ENCODE measurements around the gene C1QBP. TPM values are rescaled to one million over a fixed set of nuclear protein-coding genes. Genes with fewer than 3 reads are reported as not detected.
"Not testable (repeated sequence)": the region's sequence is repeated elsewhere in the genome, so short reads cannot be mapped to it uniquely, and the experiment has no call there.

Gene C1QBP
- total and polyA plus RNA-seq, 4 donors: 94.9 to 123 (median 112) TPM

- no peak overlapping the region for H3K4me3 ChIP-seq (ENCODE audit: low read depth in 1 of 3, low read length in 3 of 3)
- no peaks in the 10 kb centered on the region for H3K27me3 ChIP-seq (ENCODE audit: control insufficient read depth in 4 of 4, insufficient read depth in 4 of 4, low read length in 3 of 4)
- peaks cover 3 to 52% (median 30%) of the 10 kb centered on the region in 4 donors for H3K36me3 ChIP-seq (ENCODE audit: control insufficient read depth in 4 of 4, insufficient read depth in 3 of 4, low read depth in 1 of 4, low read length in 3 of 4)
- peaks cover 0 to 7% (median 3%) of the 10 kb centered on the region in 4 donors for H3K4me1 ChIP-seq (ENCODE audit: control insufficient read depth in 4 of 4, insufficient read depth in 4 of 4, low read length in 3 of 4)
- WGBS: 97% methylated on average over 6 of the region's 6 CpGs
- DNase-seq (ENCODE audit: low spot score): no peak
- no peak overlapping the region for H3K9ac ChIP-seq (ENCODE audit: low read depth in 1 of 2, low read length in 2 of 2)
- no peaks in the 10 kb centered on the region for H3K9me3 ChIP-seq (ENCODE audit: control insufficient read depth in 4 of 4, low read length in 3 of 4)
- no peak for TF ChIP-seq EGR1 (IDR thresholded peaks at IDR 0.05; ENCODE audit: low read depth in 2 of 2)
- TF ChIP-seq GABPA (IDR thresholded peaks at IDR 0.05 in 1 of 2, conservative IDR thresholded peaks at IDR 0.05 in 1 of 2): no peak
- TF ChIP-seq FOXA1 (IDR thresholded peaks at IDR 0.05): no peak
- TF ChIP-seq TAF1 (conservative IDR thresholded peaks at IDR 0.05): no peak
- TF ChIP-seq, protein P1, sequence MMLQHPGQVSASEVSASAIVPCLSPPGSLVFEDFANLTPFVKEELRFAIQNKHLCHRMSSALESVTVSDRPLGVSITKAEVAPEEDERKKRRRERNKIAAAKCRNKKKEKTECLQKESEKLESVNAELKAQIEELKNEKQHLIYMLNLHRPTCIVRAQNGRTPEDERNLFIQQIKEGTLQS (IDR thresholded peaks at IDR 0.05): no peak
- no peak for TF ChIP-seq HNF4A (conservative IDR thresholded peaks at IDR 0.05)
- no peak for TF ChIP-seq FOXA2 (IDR thresholded peaks at IDR 0.05)
- no peak for TF ChIP-seq CTCF (IDR thresholded peaks at IDR 0.05; ENCODE audit: low read depth, low read length, missing input control)
- TF ChIP-seq NR2F2 (IDR thresholded peaks at IDR 0.05): no peak
- TF ChIP-seq, protein P2, sequence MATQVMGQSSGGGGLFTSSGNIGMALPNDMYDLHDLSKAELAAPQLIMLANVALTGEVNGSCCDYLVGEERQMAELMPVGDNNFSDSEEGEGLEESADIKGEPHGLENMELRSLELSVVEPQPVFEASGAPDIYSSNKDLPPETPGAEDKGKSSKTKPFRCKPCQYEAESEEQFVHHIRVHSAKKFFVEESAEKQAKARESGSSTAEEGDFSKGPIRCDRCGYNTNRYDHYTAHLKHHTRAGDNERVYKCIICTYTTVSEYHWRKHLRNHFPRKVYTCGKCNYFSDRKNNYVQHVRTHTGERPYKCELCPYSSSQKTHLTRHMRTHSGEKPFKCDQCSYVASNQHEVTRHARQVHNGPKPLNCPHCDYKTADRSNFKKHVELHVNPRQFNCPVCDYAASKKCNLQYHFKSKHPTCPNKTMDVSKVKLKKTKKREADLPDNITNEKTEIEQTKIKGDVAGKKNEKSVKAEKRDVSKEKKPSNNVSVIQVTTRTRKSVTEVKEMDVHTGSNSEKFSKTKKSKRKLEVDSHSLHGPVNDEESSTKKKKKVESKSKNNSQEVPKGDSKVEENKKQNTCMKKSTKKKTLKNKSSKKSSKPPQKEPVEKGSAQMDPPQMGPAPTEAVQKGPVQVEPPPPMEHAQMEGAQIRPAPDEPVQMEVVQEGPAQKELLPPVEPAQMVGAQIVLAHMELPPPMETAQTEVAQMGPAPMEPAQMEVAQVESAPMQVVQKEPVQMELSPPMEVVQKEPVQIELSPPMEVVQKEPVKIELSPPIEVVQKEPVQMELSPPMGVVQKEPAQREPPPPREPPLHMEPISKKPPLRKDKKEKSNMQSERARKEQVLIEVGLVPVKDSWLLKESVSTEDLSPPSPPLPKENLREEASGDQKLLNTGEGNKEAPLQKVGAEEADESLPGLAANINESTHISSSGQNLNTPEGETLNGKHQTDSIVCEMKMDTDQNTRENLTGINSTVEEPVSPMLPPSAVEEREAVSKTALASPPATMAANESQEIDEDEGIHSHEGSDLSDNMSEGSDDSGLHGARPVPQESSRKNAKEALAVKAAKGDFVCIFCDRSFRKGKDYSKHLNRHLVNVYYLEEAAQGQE (IDR thresholded peaks at IDR 0.05): no peak
- TF ChIP-seq YY1 (IDR thresholded peaks at IDR 0.05): no peak
- H3K27ac ChIP-seq (ENCODE audit: low read depth in 1 of 2, low read length in 2 of 2): no peak overlapping the region
These were observed 4.8 kb upstream of the C1QBP start for GRCh38 chr17:5443728-5444127.

GRCh38 chr17:5439446-5439764, 450 bp upstream of the C1QBP start:
- H3K27me3 ChIP-seq (ENCODE audit: control insufficient read depth in 4 of 4, insufficient read depth in 4 of 4, low read length in 3 of 4): no peaks in the 10 kb centered on the region
- peak overlapping the region; percentile 1 to 72 for H3K9ac ChIP-seq (ENCODE audit: low read depth in 1 of 2, low read length in 2 of 2)
- peaks cover 0 to 15% (median 11%) of the 10 kb centered on the region in 4 donors for H3K4me1 ChIP-seq (ENCODE audit: control insufficient read depth in 4 of 4, insufficient read depth in 4 of 4, low read length in 3 of 4)
- no peak overlapping the region for H3K4me3 ChIP-seq (ENCODE audit: low read depth in 1 of 3, low read length in 3 of 3)
- WGBS: 19% methylated on average over 1 of the region's 1 CpG
- peaks cover 3 to 31% (median 25%) of the 10 kb centered on the region in 4 donors for H3K36me3 ChIP-seq (ENCODE audit: control insufficient read depth in 4 of 4, insufficient read depth in 3 of 4, low read depth in 1 of 4, low read length in 3 of 4)
- H3K9me3 ChIP-seq (ENCODE audit: control insufficient read depth in 4 of 4, low read length in 3 of 4): no peaks in the 10 kb centered on the region
- no peak for DNase-seq (ENCODE audit: low spot score)
- peak overlapping the region in 1 of 2 donors; percentile 78 for H3K27ac ChIP-seq (ENCODE audit: low read depth in 1 of 2, low read length in 2 of 2)
- TF ChIP-seq EGR1 (IDR thresholded peaks at IDR 0.05; ENCODE audit: low read depth in 2 of 2): no peak
- TF ChIP-seq NR2F2 (IDR thresholded peaks at IDR 0.05): peak; percentile 6

- TF ChIP-seq JUND (IDR thresholded peaks at IDR 0.05) (no peak), RXRA (IDR thresholded peaks at IDR 0.05) (no peak), HNF4A (conservative IDR thresholded peaks at IDR 0.05) (no peak), NR2F2 (IDR thresholded peaks at IDR 0.05) (no peak)
- TF ChIP-seq, protein P2 (IDR thresholded peaks at IDR 0.05): no peak
- Histone ChIP-seq H3K4me3 (ENCODE audit: low read depth in 1 of 3, low read length in 3 of 3) (peak overlapping the region; percentile 88 to 92 (median 91)), H3K9me3 (ENCODE audit: control insufficient read depth in 4 of 4, low read length in 3 of 4) (no peaks in the 10 kb centered on the region), H3K27ac (ENCODE audit: low read depth in 1 of 2, low read length in 2 of 2) (no peak overlapping the region), H3K36me3 (ENCODE audit: control insufficient read depth in 4 of 4, insufficient read depth in 3 of 4, low read depth in 1 of 4, low read length in 3 of 4) (peaks cover 4 to 31% (median 29%) of the 10 kb centered on the region in 4 donors), H3K4me1 (ENCODE audit: control insufficient read depth in 4 of 4, insufficient read depth in 4 of 4, low read length in 3 of 4) (peaks cover 0 to 15% (median 11%) of the 10 kb centered on the region in 4 donors), H3K9ac (ENCODE audit: low read depth in 1 of 2, low read length in 2 of 2) (peak overlapping the region; percentile 55 to 97), H3K27me3 (ENCODE audit: control insufficient read depth in 4 of 4, insufficient read depth in 4 of 4, low read length in 3 of 4) (no peaks in the 10 kb centered on the region)
- no peak for DNase-seq (ENCODE audit: low spot score)
- WGBS: 60% methylated on average over 5 of the region's 5 CpGs
These were observed 1.1 kb downstream of the C1QBP start for GRCh38 chr17:5437721-5438317.

DNA sequence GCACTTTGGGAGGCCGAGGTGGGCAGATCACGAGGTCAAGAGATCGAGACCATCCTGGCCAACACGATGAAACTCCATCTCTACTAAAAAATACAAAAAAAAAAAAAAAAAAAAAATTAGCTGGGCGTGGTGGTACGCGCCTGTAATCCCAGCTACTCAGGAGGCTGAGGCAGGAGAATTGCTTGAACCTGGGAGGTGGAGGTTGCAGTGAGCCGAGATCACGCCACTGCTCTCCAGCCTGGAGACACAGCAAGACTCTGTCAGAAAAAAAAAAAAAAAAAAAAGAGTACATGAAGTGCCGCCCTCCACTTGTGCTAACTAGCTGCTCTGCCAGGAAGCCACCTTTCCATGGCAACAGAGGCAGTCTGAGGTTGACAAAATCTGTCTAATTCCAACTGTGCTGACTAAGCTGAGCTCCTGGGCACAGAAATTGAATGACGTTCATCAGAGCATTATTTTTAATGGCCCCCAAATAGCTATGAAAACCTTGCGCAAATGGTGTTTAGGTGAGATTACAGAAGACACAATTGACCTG, 3.1 kb downstream of the C1QBP start:
- H3K4me1 ChIP-seq (ENCODE audit: control insufficient read depth in 4 of 4, insufficient read depth in 4 of 4, low read length in 3 of 4): peaks cover 0 to 15% (median 11%) of the 10 kb centered on the region in 4 donors
- H3K4me3 ChIP-seq (ENCODE audit: low read depth in 1 of 3, low read length in 3 of 3); H3K27ac ChIP-seq (ENCODE audit: low read depth in 1 of 2, low read length in 2 of 2); DNase-seq (ENCODE audit: low spot score); H3K27me3 ChIP-seq (ENCODE audit: control insufficient read depth in 4 of 4, insufficient read depth in 4 of 4, low read length in 3 of 4); H3K9me3 ChIP-seq (ENCODE audit: control insufficient read depth in 4 of 4, low read length in 3 of 4); H3K9ac ChIP-seq (ENCODE audit: low read depth in 1 of 2, low read length in 2 of 2): not testable (repeated sequence)
- WGBS: 93% methylated on average over 12 of the region's 12 CpGs
- peaks cover 5 to 45% (median 38%) of the 10 kb centered on the region in 4 donors for H3K36me3 ChIP-seq (ENCODE audit: control insufficient read depth in 4 of 4, insufficient read depth in 3 of 4, low read depth in 1 of 4, low read length in 3 of 4)
